Measurements from ENCODE around the gene SGTB.

DNA sequence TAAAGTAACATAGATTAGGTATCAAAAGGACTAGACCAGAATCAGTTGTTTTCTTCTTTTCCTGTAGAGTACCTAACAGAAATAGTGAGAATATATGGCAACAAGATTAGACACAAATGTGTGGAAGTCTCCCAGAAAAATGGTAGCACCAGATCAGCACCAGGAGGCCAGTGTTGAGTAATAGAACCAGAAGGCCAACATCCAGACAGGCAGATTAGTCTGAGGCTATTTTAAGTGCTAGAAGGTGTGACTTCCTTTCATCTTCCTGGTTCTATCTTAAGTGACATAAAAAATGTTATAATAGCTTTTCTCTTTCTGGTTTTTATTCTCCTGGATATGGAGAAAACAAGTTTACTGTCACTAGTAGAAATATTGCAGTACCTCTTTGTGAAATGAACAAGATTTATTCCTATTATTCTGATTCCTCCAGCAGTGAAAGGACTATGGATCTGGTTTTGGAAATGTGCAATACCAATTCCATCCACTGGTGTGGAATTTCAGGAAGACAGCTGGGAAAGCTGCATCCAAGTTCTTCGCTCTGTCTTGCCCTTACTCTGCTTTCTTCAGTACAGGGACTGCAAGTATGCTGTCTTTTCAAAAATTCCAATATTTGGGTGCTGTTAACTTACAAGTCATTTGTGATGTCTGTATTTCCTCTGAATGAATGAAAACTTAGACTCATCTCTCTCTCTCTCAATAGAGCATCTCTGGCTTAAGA is 57.9 kb downstream of the SGTB start:
- TF ChIP-seq, protein P1, sequence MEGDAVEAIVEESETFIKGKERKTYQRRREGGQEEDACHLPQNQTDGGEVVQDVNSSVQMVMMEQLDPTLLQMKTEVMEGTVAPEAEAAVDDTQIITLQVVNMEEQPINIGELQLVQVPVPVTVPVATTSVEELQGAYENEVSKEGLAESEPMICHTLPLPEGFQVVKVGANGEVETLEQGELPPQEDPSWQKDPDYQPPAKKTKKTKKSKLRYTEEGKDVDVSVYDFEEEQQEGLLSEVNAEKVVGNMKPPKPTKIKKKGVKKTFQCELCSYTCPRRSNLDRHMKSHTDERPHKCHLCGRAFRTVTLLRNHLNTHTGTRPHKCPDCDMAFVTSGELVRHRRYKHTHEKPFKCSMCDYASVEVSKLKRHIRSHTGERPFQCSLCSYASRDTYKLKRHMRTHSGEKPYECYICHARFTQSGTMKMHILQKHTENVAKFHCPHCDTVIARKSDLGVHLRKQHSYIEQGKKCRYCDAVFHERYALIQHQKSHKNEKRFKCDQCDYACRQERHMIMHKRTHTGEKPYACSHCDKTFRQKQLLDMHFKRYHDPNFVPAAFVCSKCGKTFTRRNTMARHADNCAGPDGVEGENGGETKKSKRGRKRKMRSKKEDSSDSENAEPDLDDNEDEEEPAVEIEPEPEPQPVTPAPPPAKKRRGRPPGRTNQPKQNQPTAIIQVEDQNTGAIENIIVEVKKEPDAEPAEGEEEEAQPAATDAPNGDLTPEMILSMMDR (conservative IDR thresholded peaks at IDR 0.05 in 1 of 2, IDR thresholded peaks at IDR 0.05 in 1 of 2; ENCODE audit: low read depth in 1 of 2, low read length in 2 of 2), result peak; percentile 40 to 61
- no peak for TF ChIP-seq EZH2 (IDR thresholded peaks at IDR 0.05; ENCODE audit: low read length, missing control alignments)

Measured in fibroblast of lung (primary cell).